ENCODE data around the gene POMGNT1.

GRCh38 chr1:46197560-46197963, 672 bp downstream of the POMGNT1 start:
- TF ChIP-seq CTCF (IDR thresholded peaks at IDR 0.05; ENCODE audit: poor library complexity, severe bottlenecking) = no peak
- no peak for TF ChIP-seq EP300 (conservative IDR thresholded peaks at IDR 0.05; ENCODE audit: poor library complexity, severe bottlenecking)
- TF ChIP-seq EZH2 (IDR thresholded peaks at IDR 0.05; ENCODE audit: borderline replicate concordance, insufficient read depth, low read length, poor library complexity, severe bottlenecking) = no peak
- no peak for TF ChIP-seq REST (IDR thresholded peaks at IDR 0.05; ENCODE audit: borderline replicate concordance)
- no peak for TF ChIP-seq POLR2AphosphoS5 (IDR thresholded peaks at IDR 0.05)
- no peak for TF ChIP-seq TAF1 (IDR thresholded peaks at IDR 0.05; ENCODE audit: low read depth)
- no peak for TF ChIP-seq RAD21 (conservative IDR thresholded peaks at IDR 0.05)
- TF ChIP-seq SMC3 (conservative IDR thresholded peaks at IDR 0.05; ENCODE audit: poor library complexity) = no peak
- TF ChIP-seq MXI1 (conservative IDR thresholded peaks at IDR 0.05; ENCODE audit: poor library complexity, severe bottlenecking) = no peak

Data from neural cell (in vitro differentiated cells).